ELR (cell line): ENCODE measurements around the gene LINGO1.

Experiments used
- DNase-seq: peaks from one replicate; pipeline ENCODE4 v3.0.0-alpha.2; 2015; ENCODE audit warnings: low read depth

Gene LINGO1

GRCh38 chr15:77615472-77615871 lies 17.2 kb downstream of the LINGO1 start:
- no peak for DNase-seq

- no peak for DNase-seq
Observed at GRCh38 chr15:77614251-77614806, 18.4 kb downstream of the LINGO1 start.

- no peak for DNase-seq
Observed at GRCh38 chr15:77613814-77614213, 18.9 kb downstream of the LINGO1 start.

- no peak for DNase-seq
Observed at GRCh38 chr15:77612958-77613601, 19.6 kb downstream of the LINGO1 start.

- no peak for DNase-seq
Observed at GRCh38 chr15:77611767-77612166, 20.9 kb downstream of the LINGO1 start.

GRCh38 chr15:77610731-77611130 lies 22.0 kb downstream of the LINGO1 start:
- DNase-seq = no peak

GRCh38 chr15:77609558-77609957 lies 23.2 kb downstream of the LINGO1 start:
- no peak for DNase-seq

- no peak for DNase-seq
Observed at GRCh38 chr15:77608774-77609173, 23.9 kb downstream of the LINGO1 start.

- DNase-seq = no peak
Observed at GRCh38 chr15:77607894-77608261, 24.8 kb downstream of the LINGO1 start.

GRCh38 chr15:77607111-77607893 lies 25.4 kb downstream of the LINGO1 start:
- peak; percentile 32 for DNase-seq

GRCh38 chr15:77606142-77607034 lies 26.3 kb downstream of the LINGO1 start:
- no peak for DNase-seq

- no peak for DNase-seq
Observed at GRCh38 chr15:77605547-77605946, 27.2 kb downstream of the LINGO1 start.

GRCh38 chr15:77604973-77605372 lies 27.7 kb downstream of the LINGO1 start:
- DNase-seq = no peak

- no peak for DNase-seq
Observed at GRCh38 chr15:77603611-77604336, 28.9 kb downstream of the LINGO1 start.

- peak; percentile 16 for DNase-seq
Observed at GRCh38 chr15:77602800-77603199, 29.9 kb downstream of the LINGO1 start.

GRCh38 chr15:77599899-77600298 lies 32.8 kb downstream of the LINGO1 start:
- DNase-seq = peak; percentile 28

- DNase-seq = no peak
Observed at GRCh38 chr15:77599357-77599756, 33.4 kb downstream of the LINGO1 start.

GRCh38 chr15:77598644-77599043 lies 34.1 kb downstream of the LINGO1 start:
- no peak for DNase-seq

- peak; percentile 14 for DNase-seq
Observed at GRCh38 chr15:77597804-77598453, 34.8 kb downstream of the LINGO1 start.

- no peak for DNase-seq
Observed at GRCh38 chr15:77596821-77597803, 35.6 kb downstream of the LINGO1 start.
